Measurements from ENCODE around the gene CCNA1.

CCNA1 gene

GRCh38 chr13:36417331-36417730 is 15.0 kb upstream of the CCNA1 start:
- no peak for DNase-seq (ENCODE audit: low read depth)
- no peak overlapping the region for H3K4me3 ChIP-seq (ENCODE audit: control insufficient read depth, low read depth, low read length)
- TF ChIP-seq, protein P1, sequence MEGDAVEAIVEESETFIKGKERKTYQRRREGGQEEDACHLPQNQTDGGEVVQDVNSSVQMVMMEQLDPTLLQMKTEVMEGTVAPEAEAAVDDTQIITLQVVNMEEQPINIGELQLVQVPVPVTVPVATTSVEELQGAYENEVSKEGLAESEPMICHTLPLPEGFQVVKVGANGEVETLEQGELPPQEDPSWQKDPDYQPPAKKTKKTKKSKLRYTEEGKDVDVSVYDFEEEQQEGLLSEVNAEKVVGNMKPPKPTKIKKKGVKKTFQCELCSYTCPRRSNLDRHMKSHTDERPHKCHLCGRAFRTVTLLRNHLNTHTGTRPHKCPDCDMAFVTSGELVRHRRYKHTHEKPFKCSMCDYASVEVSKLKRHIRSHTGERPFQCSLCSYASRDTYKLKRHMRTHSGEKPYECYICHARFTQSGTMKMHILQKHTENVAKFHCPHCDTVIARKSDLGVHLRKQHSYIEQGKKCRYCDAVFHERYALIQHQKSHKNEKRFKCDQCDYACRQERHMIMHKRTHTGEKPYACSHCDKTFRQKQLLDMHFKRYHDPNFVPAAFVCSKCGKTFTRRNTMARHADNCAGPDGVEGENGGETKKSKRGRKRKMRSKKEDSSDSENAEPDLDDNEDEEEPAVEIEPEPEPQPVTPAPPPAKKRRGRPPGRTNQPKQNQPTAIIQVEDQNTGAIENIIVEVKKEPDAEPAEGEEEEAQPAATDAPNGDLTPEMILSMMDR (IDR thresholded peaks at IDR 0.05; ENCODE audit: control insufficient read depth, insufficient read depth, low read depth, low read length, missing control alignments) = no peak

GRCh38 chr13:36418022-36418805 is 14.1 kb upstream of the CCNA1 start:
- DNase-seq (ENCODE audit: low read depth) = no peak
- TF ChIP-seq, protein P1 (IDR thresholded peaks at IDR 0.05; ENCODE audit: control insufficient read depth, insufficient read depth, low read depth, low read length, missing control alignments) = no peak
- H3K4me3 ChIP-seq (ENCODE audit: control insufficient read depth, low read depth, low read length) = no peak overlapping the region

DNA sequence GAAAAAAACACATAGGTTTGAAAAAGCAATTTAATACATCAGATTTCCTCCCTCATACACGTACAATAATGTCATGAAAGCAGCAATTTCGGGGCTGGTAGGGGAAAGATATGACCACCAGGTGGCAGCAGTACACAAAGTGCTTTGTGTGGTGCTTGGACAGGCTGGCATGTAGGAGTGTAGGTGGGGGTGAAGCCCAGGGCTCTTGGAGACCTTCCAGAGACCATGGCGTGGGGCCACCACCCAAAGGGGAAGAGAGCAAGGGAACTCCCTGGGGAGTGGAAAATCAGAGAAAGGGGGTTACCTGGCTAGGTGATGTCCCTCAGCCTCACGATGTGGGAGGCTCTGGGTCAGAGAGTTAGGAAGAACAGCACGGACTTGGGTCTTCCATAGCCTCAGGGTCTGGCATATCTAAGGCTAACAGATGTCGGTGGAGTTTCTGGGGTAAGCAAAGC is 11.8 kb upstream of the CCNA1 start:
- TF ChIP-seq, protein P1 (IDR thresholded peaks at IDR 0.05; ENCODE audit: control insufficient read depth, insufficient read depth, low read depth, low read length, missing control alignments) = peak; percentile 91
- peak; percentile 24 for DNase-seq (ENCODE audit: low read depth)

DNA sequence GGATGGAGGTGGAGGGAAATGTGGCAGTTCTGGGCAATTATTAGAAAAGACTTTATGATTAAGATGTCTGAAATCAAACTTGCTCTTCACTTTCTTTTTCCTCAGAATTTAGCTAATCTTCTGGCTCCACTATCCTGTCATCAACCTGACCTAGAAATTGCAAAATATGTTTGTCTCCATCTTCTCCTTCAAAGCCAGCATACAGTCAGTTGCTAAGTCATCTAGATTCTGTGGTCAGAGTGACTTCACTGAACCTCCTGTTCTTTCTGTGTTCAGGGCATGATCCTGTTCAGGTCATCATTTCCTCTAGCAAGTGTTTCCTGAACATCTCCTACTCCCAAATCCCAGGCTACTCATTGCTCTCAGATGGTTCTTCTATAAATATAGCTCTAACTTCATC is 10.8 kb upstream of the CCNA1 start:
- no peak overlapping the region for H3K4me3 ChIP-seq (ENCODE audit: control insufficient read depth, low read depth, low read length)
- TF ChIP-seq, protein P1 (IDR thresholded peaks at IDR 0.05; ENCODE audit: control insufficient read depth, insufficient read depth, low read depth, low read length, missing control alignments) = no peak
- DNase-seq (ENCODE audit: low read depth) = no peak

More for the DNA sequence above, 11.8 kb upstream of the CCNA1 start:
- no peak overlapping the region for H3K4me3 ChIP-seq (ENCODE audit: control insufficient read depth, low read depth, low read length)

GRCh38 chr13:36428086-36428485 is 4.2 kb upstream of the CCNA1 start:
- no peak for DNase-seq (ENCODE audit: low read depth)
- TF ChIP-seq, protein P1 (IDR thresholded peaks at IDR 0.05; ENCODE audit: control insufficient read depth, insufficient read depth, low read depth, low read length, missing control alignments) = no peak
- no peak overlapping the region for H3K4me3 ChIP-seq (ENCODE audit: control insufficient read depth, low read depth, low read length)

- TF ChIP-seq, protein P1 (IDR thresholded peaks at IDR 0.05; ENCODE audit: control insufficient read depth, insufficient read depth, low read depth, low read length, missing control alignments) = no peak
- no peak overlapping the region for H3K4me3 ChIP-seq (ENCODE audit: control insufficient read depth, low read depth, low read length)
- DNase-seq (ENCODE audit: low read depth) = no peak
Observed at GRCh38 chr13:36430247-36431203, 1.8 kb upstream of the CCNA1 start.
